ENCODE results near the gene MNAT1.

DNA sequence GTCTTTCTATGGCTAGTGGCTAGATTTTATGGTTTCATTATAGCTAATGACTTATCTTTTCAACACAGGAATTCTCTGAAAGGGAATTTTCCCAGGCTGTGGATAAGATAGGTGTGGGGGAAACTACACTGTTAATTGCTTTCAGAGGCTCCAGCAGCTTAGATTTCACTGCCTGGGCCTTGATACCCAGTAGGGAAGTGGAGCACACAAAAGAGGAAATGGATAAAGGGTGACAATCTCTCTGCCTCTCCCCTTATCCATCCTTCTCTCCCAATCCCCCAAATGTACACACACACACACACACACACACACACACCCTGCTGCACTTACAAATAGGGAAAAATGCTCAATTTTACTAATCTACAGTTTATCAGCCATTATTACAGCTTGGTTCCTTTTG, 29.5 kb upstream of the MNAT1 start:
- TF ChIP-seq CTCF (IDR thresholded peaks at IDR 0.05) = no peak
- TF ChIP-seq EZH2 (IDR thresholded peaks at IDR 0.05) = no peak
- TF ChIP-seq EZH2phosphoT487 (IDR thresholded peaks at IDR 0.05) = no peak

Data from neural progenitor cell (in vitro differentiated cells).